HEK293 (cell line): ENCODE data around the gene BCL7C.

Source experiments
- FEZF1 ChIP-seq: fragments of 450-650 bp; formaldehyde crosslinking; IDR thresholded peaks from 2 replicates; pipeline ENCODE4 v1.5.1; 2016; ENCODE audit warnings: missing biosample characterization, missing genetic modification characterization
- KLF10 ChIP-seq: fragments of 450-650 bp; IDR thresholded peaks from 2 replicates; pipeline ENCODE4 v1.5.1; 2018; ENCODE audit warnings: missing biosample characterization, mild to moderate bottlenecking, missing genetic modification characterization
- MEIS1 ChIP-seq: sonication (generic); formaldehyde crosslinking; IDR thresholded peaks from 2 replicates; pipeline ENCODE4 v1.8.1; 2022; ENCODE audit warnings: missing genetic modification reagents, mild to moderate bottlenecking, borderline replicate concordance
- MYNN ChIP-seq: fragments of 450-650 bp; formaldehyde crosslinking; IDR thresholded peaks from 2 replicates; pipeline ENCODE4 v1.5.1; 2016; ENCODE audit warnings: missing biosample characterization, missing genetic modification characterization, borderline replicate concordance
- OSR2 ChIP-seq: fragments of 450-650 bp; formaldehyde crosslinking; IDR thresholded peaks from 2 replicates; pipeline ENCODE4 v1.5.1; 2016; ENCODE audit warnings: missing biosample characterization, missing genetic modification characterization
- OVOL3 ChIP-seq: fragments of 450-650 bp; formaldehyde crosslinking; IDR thresholded peaks from 2 replicates; pipeline ENCODE4 v1.5.1; 2016; ENCODE audit warnings: missing biosample characterization, missing genetic modification characterization
- PRDM10 ChIP-seq: fragments of 450-650 bp; formaldehyde crosslinking; IDR thresholded peaks from 2 replicates; pipeline ENCODE4 v1.5.1; 2016; ENCODE audit warnings: missing biosample characterization, missing genetic modification characterization
- SP3 ChIP-seq: fragments of 450-650 bp; formaldehyde crosslinking; IDR thresholded peaks from 2 replicates; pipeline ENCODE4 v1.5.1; 2016; ENCODE audit warnings: missing biosample characterization, missing genetic modification characterization
- ZBTB26 ChIP-seq: fragments of 450-650 bp; formaldehyde crosslinking; optimal IDR thresholded peaks from 2 replicates; pipeline ENCODE3; 2016; ENCODE audit warnings: missing biosample characterization, mild to moderate bottlenecking, missing genetic modification characterization
- ZBTB8A ChIP-seq: fragments of 450-650 bp; formaldehyde crosslinking; IDR thresholded peaks from 2 replicates; pipeline ENCODE4 v1.5.1; 2016; ENCODE audit warnings: missing biosample characterization, missing genetic modification characterization
- ZFP41 ChIP-seq: fragments of 450-650 bp; formaldehyde crosslinking; IDR thresholded peaks from 2 replicates; pipeline ENCODE4 v1.5.1; 2016; ENCODE audit warnings: missing biosample characterization, missing genetic modification characterization, borderline replicate concordance
- ZNF112 ChIP-seq: fragments of 450-650 bp; formaldehyde crosslinking; IDR thresholded peaks from 2 replicates; pipeline ENCODE4 v1.5.0; 2017; ENCODE audit warnings: missing biosample characterization, missing genetic modification characterization
- ZNF140 ChIP-seq: fragments of 450-650 bp; formaldehyde crosslinking; IDR thresholded peaks from 2 replicates; pipeline ENCODE4 v1.5.1; 2016; ENCODE audit warnings: missing biosample characterization, missing genetic modification characterization
- ZNF169 ChIP-seq: fragments of 450-650 bp; formaldehyde crosslinking; IDR thresholded peaks from 2 replicates; pipeline ENCODE4 v1.5.1; 2016; ENCODE audit warnings: missing biosample characterization, missing genetic modification characterization
- ZNF2 ChIP-seq: fragments of 450-650 bp; formaldehyde crosslinking; IDR thresholded peaks from 2 replicates; pipeline ENCODE4 v1.5.1; 2016; ENCODE audit warnings: missing biosample characterization, missing genetic modification characterization
- ZNF211 ChIP-seq: fragments of 450-650 bp; formaldehyde crosslinking; IDR thresholded peaks from 2 replicates; pipeline ENCODE4 v1.5.1; 2016; ENCODE audit warnings: low read depth, missing biosample characterization, missing genetic modification characterization
- ZNF239 ChIP-seq: fragments of 450-650 bp; formaldehyde crosslinking; IDR thresholded peaks from 2 replicates; pipeline ENCODE4 v1.5.1; 2016; ENCODE audit warnings: missing biosample characterization, missing genetic modification characterization
- ZNF266 ChIP-seq: fragments of 450-650 bp; formaldehyde crosslinking; IDR thresholded peaks from 2 replicates; pipeline ENCODE4 v1.5.1; 2016; ENCODE audit warnings: missing biosample characterization, missing genetic modification characterization, low read depth
- ZNF311 ChIP-seq: fragments of 450-650 bp; formaldehyde crosslinking; IDR thresholded peaks from 2 replicates; pipeline ENCODE4 v1.5.1; 2017; ENCODE audit warnings: missing biosample characterization, missing genetic modification characterization, borderline replicate concordance
- ZNF350 ChIP-seq: fragments of 450-650 bp; formaldehyde crosslinking; IDR thresholded peaks from 2 replicates; pipeline ENCODE4 v1.5.0; 2017; ENCODE audit warnings: missing biosample characterization, mild to moderate bottlenecking, missing genetic modification characterization
- ZNF354C ChIP-seq: fragments of 450-650 bp; formaldehyde crosslinking; IDR thresholded peaks from 2 replicates; pipeline ENCODE4 v1.5.1; 2016; ENCODE audit warnings: missing biosample characterization, missing genetic modification characterization, low read depth, borderline replicate concordance
- ZNF398 ChIP-seq: fragments of 450-650 bp; formaldehyde crosslinking; IDR thresholded peaks from 2 replicates; pipeline ENCODE4 v1.5.1; 2017; ENCODE audit warnings: missing biosample characterization, missing genetic modification characterization
- ZNF473 ChIP-seq: fragments of 450-650 bp; formaldehyde crosslinking; IDR thresholded peaks from 2 replicates; pipeline ENCODE4 v1.5.1; 2017; ENCODE audit warnings: missing biosample characterization, missing genetic modification characterization
- ZNF529 ChIP-seq: fragments of 450-650 bp; formaldehyde crosslinking; IDR thresholded peaks from 2 replicates; pipeline ENCODE4 v1.5.1; 2017; ENCODE audit warnings: missing genetic modification characterization, missing biosample characterization; ENCODE audit not compliant: insufficient replicate concordance
- ZNF548 ChIP-seq: fragments of 450-650 bp; formaldehyde crosslinking; IDR thresholded peaks from 2 replicates; pipeline ENCODE4 v1.5.1; 2016; ENCODE audit warnings: missing biosample characterization, missing genetic modification characterization
- ZNF558 ChIP-seq: fragments of 450-650 bp; formaldehyde crosslinking; IDR thresholded peaks from 2 replicates; pipeline ENCODE4 v1.5.1; 2016; ENCODE audit warnings: missing biosample characterization, missing genetic modification characterization
- ZNF580 ChIP-seq: fragments of 450-650 bp; formaldehyde crosslinking; IDR thresholded peaks from 2 replicates; pipeline ENCODE4 v1.5.1; 2016; ENCODE audit warnings: missing biosample characterization, missing genetic modification characterization
- ZNF623 ChIP-seq: fragments of 450-650 bp; formaldehyde crosslinking; IDR thresholded peaks from 2 replicates; pipeline ENCODE4 v1.5.1; 2016; ENCODE audit warnings: missing biosample characterization, missing genetic modification characterization
- ZNF624 ChIP-seq: fragments of 450-650 bp; formaldehyde crosslinking; IDR thresholded peaks from 2 replicates; pipeline ENCODE4 v1.5.1; 2017; ENCODE audit warnings: missing biosample characterization, missing genetic modification characterization
- ZNF692 ChIP-seq: fragments of 450-650 bp; formaldehyde crosslinking; IDR thresholded peaks from 2 replicates; pipeline ENCODE4 v1.5.1; 2016; ENCODE audit warnings: missing biosample characterization, missing genetic modification characterization
- ZNF837 ChIP-seq: fragments of 450-650 bp; formaldehyde crosslinking; IDR thresholded peaks from 2 replicates; pipeline ENCODE4 v1.5.1; 2016; ENCODE audit warnings: missing biosample characterization, missing genetic modification characterization
- ZNF843 ChIP-seq: fragments of 450-650 bp; formaldehyde crosslinking; IDR thresholded peaks from 2 replicates; pipeline ENCODE4 v1.5.1; 2016; ENCODE audit warnings: missing biosample characterization, missing genetic modification characterization
- ZSCAN16 ChIP-seq: fragments of 450-650 bp; formaldehyde crosslinking; IDR thresholded peaks from 2 replicates; pipeline ENCODE4 v1.5.1; 2016; ENCODE audit warnings: missing biosample characterization, missing genetic modification characterization
- ZSCAN30 ChIP-seq: fragments of 450-650 bp; IDR thresholded peaks from 2 replicates; pipeline ENCODE4 v1.5.1; 2018; ENCODE audit warnings: missing biosample characterization, mild to moderate bottlenecking, missing genetic modification characterization, moderate library complexity

Gene BCL7C

GRCh38 chr16:30922960-30923535, 29.2 kb upstream of the BCL7C start (continued):
- 0 out of 2 replicates have a peak, but pooled peaks have one; percentile 71 for TF ChIP-seq ZNF580 (tag by site-specific recombination)
- no peak for TF ChIP-seq MYNN (tag by site-specific recombination)
- TF ChIP-seq ZNF350 (tag by site-specific recombination) = no peak
- no peak for TF ChIP-seq ZNF266 (tag by site-specific recombination)
- TF ChIP-seq ZNF211 (tag by site-specific recombination) = no peak
- TF ChIP-seq ZNF239 (tag by site-specific recombination) = no peak
- peak; percentile 38 for TF ChIP-seq ZNF692 (tag by site-specific recombination)
- no peak for TF ChIP-seq ZBTB26 (tag by site-specific recombination)
- no peak for TF ChIP-seq ZFP41 (tag by site-specific recombination)
- TF ChIP-seq ZNF473 (tag by site-specific recombination) = no peak
- TF ChIP-seq ZNF837 (tag by site-specific recombination) = no peak
- no peak for TF ChIP-seq ZNF311 (tag by site-specific recombination)
- no peak for TF ChIP-seq ZNF624 (tag by site-specific recombination)
- peak; percentile 81 for TF ChIP-seq KLF10 (tag by site-specific recombination)
- TF ChIP-seq SP3 (tag by site-specific recombination) = peak; percentile 100
- TF ChIP-seq ZNF558 = no peak
- TF ChIP-seq ZNF140 = no peak
- no peak for TF ChIP-seq MEIS1 (CRISPR knock-in tag)
- TF ChIP-seq ZNF398 (tag by site-specific recombination) = peak; percentile 100
- no peak for TF ChIP-seq ZNF354C
- TF ChIP-seq ZNF2 (tag by site-specific recombination) = peak; percentile 88
- no peak for TF ChIP-seq ZNF169 (tag by site-specific recombination)
- no peak for TF ChIP-seq ZNF843 (tag by site-specific recombination)
- no peak for TF ChIP-seq ZNF529 (tag by site-specific recombination)
- no peak for TF ChIP-seq ZNF112 (tag by site-specific recombination)
- TF ChIP-seq OVOL3 (tag by site-specific recombination) = no peak
- TF ChIP-seq FEZF1 (tag by site-specific recombination) = no peak
- peak; percentile 38; the same call in 1 of the 2 replicates for TF ChIP-seq ZBTB8A (tag by site-specific recombination)
- TF ChIP-seq PRDM10 = peak; percentile 85
- no peak for TF ChIP-seq ZNF623 (tag by site-specific recombination)
- TF ChIP-seq OSR2 (tag by site-specific recombination) = peak; percentile 50; the same call in 1 of the 2 replicates
- TF ChIP-seq ZSCAN16 (tag by site-specific recombination) = no peak
- TF ChIP-seq ZSCAN30 (tag by site-specific recombination) = no peak
- no peak for TF ChIP-seq ZNF548 (tag by site-specific recombination)
